WI38 (cell line): Measurements from ENCODE around the gene OPRM1.

Source experiments
- H3K4me3 ChIP-seq: 2 replicates; pipeline ENCODE4 v1.5.1; 2011; ENCODE audit warnings: low read depth, mild to moderate bottlenecking, control low read depth, low read length
- CTCF ChIP-seq: IDR thresholded peaks from 2 replicates; pipeline ENCODE4 v1.5.1; 2012; ENCODE audit warnings: low read depth, mild to moderate bottlenecking, control low read depth, low read length

OPRM1 gene

GRCh38 chr6:154295733-154296132, 256.7 kb downstream of the OPRM1 start:
- TF ChIP-seq CTCF = no peak
- no peak overlapping the region for H3K4me3 ChIP-seq
